NCI-H187 treated with DMSO at 0.1 percent for 48 hours (cell line): ENCODE data around the gene NDUFAF2.
"Not testable (repeated sequence)": the region's sequence is repeated elsewhere in the genome, so short reads cannot be mapped to it uniquely, and the experiment has no call there.

ENCODE experiments used
- DNase-seq: peaks from one replicate; lab custom pipeline; 2025; lab: John Stamatoyannopoulos, UW

NDUFAF2 gene

DNA sequence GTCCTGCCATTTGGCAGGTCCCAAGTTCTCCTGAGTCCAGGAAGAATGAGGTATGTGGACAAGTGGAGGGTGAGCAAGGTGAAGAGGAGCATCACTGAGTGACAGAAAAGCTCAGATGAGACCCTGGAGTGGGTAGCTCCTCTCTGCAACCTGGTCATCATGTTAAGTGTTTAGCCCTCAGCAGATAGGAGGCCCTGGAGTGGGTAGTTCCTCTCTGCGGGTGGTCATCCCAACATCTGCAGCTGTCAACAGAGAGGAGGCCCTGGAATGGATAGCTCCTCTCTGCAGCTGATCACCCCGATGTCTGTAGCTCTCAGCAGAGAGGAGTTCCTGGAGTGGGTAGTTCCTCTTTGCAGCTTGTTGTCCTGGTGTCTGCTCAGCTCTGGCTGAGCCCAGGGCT is 48.4 kb downstream of the NDUFAF2 start:
- no peak for DNase-seq

DNA sequence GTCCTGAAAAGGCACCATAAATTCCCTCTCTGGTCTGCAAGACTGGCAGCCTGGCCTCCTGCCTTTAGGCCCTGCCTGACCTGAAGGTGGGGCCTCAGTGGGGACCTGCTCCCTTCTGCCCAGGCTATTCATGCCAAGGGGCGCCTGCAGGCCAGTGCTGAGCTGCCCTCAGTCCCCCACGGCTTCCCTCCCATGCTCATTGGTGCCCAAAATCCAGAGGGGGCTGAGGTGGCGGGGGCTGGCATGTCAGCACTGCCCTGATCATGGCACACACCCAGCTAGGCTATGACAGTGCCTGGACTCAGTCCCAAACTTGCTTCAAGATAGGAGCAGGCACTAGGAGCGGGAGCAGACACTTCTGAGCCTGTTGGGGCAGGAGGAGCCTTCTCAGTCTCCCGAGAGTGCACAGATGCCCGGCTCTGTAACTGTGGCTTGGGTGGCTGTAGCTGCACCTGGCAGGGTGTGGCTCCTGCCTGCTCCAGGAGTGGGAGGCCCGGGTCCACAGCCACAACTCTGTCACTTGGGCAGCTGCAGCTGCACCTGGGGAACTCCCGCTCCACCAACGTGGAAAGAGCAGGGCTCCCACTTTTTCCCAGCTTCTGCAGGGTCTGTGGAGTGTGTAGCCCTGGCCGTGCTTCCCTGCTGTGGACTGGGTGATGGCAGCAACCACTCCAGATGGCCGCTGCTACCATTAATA is 49.0 kb downstream of the NDUFAF2 start:
- DNase-seq: no peak

DNA sequence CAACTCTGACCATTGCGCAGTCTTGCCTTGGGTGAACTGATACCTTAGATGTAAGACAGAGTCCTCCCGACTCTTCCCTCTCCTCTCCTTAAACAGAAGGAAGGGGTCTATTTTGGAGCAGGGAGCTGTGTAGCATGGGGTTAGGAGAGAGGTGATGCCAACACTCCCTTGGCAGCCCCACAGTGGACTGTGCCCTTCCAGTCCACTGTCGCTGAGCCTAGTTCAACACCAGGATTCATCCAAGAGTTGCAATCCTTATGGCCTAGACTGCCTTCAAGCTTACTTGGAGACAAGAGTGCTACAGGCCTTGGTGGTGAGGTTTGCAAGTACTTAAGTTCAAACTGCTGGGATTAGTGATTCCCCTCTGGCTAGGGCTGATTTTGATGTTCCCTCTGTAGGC is 51.4 kb downstream of the NDUFAF2 start:
- DNase-seq: no peak

DNA sequence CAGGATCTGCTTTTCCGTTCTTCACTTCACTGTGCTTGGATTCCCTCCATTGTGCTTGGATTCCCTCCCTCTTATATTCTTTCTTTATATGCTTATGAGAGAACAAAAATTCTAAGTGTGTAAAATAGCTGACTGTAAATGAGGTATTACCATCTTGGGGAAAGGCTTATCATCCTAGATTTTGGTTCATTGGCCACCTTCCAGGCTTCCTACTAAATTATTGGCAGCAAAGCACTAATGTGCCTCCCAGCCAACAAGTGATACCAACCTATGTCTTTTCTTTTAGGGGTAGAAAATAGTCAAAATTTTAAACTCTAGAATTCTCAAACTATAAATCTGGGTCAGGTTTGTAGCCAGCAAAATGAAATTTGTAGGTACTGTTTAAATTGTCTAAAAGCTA is 52.7 kb downstream of the NDUFAF2 start:
- no peak for DNase-seq

DNA sequence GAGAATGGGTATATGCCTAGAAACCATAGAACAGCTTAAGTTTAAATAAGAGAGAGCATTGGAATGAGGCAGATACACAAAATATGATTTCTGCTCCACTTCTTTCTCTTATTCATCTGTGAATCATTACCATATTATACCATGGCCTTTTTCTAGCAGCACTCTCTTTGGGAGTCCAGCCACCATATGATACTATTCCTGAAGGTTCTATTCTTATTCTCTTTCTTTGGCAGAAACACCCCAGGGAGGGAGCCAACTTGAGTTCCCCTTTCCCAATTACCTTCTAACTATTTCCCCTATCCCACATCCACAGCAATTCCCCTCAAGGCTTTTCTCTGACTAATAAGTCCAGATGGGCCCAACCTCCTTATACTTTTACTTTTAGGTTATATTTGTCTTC is 55.9 kb downstream of the NDUFAF2 start:
- no peak for DNase-seq

DNA sequence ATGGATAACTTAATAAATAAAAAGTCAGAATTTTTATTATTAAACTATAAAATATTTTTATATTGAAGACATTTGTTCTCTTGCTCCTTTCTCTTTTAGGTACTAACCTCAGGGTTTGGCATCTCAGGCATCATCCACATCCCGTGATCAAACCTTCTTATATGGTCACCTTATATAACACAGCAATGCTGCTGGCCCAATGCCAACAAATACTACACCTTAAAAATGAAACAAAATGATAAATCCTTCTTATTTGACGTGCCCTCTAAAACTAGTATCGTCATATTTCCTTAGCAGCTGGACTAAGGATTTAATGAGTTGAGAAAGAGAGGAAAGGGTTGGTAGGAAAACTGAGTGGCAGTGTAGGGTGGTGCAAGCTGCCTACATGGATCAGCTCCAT is 56.6 kb downstream of the NDUFAF2 start:
- DNase-seq: no peak

DNA sequence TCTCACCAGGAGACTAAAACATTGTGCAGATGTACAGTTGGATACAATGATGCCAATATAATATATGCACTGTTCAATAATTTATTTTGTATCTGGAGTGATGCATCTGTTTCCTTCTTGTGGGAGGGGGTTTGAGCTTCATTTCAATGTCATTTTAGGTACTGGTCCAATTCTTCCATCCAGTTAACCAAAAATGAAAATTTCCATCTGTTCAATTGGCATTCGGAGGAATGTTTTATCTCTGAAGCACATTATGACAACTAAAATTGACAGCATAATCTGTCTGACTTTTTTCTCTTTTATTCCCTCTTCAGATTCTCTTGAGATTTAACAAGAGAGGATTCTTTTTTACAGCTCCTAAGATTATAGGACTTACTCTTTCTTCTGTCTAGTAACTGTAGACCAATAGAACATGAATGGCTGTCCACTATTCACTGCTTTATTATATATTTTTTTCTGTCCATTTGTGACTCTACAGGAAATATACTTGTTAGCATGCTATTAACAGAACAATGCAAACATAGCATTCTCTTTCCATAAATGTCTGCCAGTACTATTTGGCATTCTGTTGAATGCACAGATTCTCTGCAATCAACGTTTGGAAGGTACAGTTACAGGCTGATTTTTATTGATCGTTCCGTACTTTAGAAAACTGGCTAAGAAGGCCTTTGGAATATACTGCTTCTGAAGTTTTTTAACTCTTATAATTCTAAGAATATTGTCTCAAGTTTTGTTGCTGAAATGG is 57.8 kb downstream of the NDUFAF2 start:
- DNase-seq: no peak

DNA sequence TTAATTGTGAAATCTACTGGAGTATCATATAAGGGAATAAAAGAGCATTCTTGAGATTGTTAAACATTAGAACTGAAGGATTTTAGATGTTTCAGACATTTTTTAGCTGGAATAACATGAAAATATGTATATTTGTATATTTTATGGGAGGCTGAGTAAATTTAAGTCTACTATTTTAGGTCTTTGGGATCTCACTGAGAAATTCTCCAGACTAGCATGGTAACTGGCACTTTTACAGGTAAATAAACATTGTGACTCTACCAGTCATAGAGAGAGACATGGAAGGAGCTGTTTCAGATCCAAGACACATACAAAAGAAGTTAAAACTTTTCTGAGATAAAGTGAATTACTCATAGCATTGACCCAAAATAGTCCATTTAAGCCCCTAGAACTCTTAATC is 59.4 kb downstream of the NDUFAF2 start:
- no peak for DNase-seq

DNA sequence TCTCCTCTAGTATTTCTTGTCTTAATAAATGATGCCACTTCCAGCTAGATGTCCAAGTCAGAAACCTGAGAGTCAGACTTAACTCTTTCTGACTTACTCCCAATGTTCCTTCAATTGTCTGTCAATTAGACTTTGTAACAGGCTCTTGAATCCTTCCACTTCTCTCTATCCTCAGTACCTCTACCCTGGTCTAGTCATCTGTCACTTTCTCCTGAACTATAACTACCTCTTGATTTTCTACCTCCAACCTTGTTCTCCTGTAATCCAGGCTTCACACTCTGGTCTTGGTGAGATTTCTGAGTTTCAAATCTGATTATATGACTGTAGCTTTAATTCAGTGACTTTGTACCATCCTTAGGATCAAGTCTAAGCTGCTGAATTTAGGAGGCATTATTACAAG is 64.9 kb downstream of the NDUFAF2 start:
- no peak for DNase-seq

DNA sequence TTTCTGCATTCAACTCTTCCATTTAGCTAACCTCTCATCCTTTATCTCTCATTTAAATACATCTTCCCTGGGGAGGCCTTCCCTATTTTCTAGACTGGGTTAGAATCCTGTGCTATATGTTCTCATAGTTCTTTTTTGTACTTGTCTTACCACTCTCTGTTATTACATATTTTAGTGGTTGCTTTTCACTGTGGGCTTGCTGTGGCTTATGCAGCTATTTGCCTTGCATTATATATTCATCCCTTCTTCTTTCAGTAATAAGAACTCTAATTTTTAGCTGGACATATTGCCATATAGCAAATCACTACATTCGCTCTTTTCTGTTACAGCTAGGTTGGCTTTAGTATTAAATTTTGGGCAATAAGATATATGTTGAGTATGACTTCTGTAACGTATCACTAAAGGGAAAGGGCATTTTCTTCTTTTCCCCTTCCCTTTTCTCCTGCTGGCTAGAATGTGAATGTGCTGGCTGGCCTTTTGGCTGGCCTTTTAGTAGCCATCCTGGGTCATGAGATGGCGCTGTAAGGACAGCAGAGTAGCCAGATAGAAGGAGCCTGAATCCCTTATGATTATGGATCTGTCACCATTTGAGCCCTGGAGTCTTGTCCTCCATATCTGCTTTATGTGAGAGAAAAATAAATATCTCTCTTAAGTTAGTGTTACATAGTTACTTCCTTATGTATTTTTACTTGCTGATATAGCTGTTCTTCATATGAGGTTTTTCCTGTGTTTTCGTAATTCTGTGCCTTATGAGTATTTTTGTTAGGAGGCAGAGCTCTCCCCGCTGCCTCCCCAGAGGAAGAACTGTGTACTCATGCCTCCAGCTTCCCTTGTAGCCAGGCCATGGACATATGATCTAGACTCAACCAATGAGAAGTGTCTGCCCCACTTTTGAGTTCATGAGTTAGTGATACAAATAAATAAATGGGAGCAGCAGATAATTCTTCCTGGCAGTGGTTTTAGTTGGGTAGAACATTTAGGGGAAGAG is 65.8 kb downstream of the NDUFAF2 start:
- DNase-seq: no peak

DNA sequence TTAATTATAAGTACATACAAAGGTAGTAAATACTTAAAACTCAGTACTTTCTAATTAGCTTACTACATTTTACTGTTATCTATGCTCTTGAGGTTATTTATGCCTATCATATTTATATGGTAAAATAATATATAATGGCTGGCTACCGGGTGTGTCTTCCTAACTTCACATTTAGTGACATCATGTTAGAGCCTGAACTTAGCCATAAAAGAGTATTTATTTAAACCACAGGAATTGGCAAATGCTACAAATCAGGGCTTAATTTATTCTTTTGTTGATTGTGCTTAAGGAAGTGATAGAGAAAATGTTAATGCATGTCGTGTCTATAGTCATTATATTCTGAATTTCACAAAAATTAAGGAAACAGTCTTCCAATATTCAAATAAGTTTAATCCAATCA is 73.1 kb downstream of the NDUFAF2 start:
- no peak for DNase-seq

DNA sequence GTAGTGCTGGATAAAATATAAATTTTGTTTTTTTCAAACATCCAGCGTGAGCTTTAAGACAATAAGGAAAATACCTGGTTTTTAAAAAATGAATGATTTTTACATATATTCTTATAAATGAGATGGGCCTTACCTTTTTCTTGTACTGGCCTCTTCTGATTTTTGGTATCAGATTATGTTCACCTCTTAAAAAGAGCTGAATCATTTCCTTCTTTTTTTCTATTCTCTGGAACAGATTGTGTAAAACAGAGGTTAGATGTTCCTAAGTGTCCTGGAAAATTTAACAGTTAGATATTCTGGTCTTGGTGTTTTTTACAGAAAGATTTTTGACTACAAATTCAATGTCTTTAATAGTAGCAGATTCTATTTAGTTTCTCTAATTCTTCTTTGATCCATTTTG is 74.6 kb downstream of the NDUFAF2 start:
- DNase-seq: no peak

DNA sequence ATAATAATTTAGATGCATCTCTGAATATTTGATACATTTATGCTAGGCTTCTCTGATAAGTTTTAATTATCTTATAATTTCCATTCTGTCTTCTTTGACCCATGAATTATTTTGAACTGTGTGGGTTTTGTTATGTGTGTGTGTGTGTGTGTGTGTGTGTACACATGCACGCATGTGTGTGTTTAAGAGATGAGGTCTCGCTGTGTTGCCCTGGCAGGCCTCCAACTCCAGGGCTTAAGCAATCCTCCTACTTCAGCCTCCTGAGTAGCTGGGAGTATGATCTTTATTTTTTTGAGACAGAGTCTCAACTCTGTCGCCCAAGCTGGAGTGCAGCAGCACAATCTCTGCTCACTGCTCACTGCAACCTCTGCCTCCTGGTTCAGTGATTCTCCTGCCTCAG is 75.4 kb downstream of the NDUFAF2 start:
- no peak for DNase-seq

DNA sequence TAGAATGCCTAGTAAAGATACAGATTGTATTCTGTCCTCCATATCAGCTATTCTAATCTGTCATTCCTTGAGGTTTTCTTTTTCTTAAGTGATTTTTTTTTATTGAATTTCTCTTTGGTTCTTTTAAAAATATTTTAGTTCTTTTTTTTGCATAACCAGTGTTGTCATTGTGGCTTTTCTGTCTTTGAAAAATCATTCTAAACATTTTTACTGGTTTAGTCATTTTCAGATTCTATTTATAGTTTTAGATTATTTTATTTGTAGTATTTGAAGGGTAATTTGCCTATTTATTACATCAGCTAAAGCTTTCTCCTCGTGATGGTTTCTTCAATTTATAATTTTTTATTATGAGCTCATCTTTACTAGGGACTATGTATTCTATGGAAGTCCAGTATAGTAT is 78.1 kb downstream of the NDUFAF2 start:
- no peak for DNase-seq

DNA sequence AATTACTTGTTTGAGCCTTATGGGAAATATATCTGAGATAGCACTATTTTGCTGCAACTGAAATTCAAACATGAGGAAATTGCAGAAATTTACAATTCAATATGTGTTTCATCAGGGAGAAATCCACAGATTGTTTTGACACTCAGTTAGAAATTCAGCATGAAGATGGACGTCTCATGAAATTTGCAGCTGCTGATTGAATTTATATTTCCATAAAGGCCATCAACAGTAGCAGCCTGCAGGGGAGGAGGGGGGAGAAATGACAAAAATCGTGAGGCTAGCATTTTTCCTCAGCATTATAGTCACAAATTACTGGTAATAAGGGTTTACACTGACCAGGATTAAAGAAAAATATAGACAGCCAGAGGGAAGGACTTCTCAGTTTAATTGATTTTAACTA is 81.0 kb downstream of the NDUFAF2 start:
- no peak for DNase-seq

DNA sequence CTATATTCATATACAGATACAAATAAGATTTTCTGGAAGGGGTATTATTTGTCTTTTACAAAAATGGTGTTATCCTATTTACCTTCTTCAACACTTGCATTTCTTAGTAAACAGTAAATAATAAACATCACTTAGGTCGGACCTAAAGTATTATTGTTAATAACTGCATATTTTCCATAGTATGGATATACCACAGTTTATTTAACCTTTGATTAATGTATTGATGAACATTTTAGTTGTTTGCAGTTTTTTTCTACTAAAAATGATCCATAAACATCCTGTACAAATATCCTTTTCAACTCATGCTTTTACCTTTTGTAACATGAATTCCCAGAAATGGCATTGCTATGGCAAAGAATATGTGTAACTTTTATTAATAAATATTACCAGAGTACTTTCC is 83.4 kb downstream of the NDUFAF2 start:
- DNase-seq: no peak

DNA sequence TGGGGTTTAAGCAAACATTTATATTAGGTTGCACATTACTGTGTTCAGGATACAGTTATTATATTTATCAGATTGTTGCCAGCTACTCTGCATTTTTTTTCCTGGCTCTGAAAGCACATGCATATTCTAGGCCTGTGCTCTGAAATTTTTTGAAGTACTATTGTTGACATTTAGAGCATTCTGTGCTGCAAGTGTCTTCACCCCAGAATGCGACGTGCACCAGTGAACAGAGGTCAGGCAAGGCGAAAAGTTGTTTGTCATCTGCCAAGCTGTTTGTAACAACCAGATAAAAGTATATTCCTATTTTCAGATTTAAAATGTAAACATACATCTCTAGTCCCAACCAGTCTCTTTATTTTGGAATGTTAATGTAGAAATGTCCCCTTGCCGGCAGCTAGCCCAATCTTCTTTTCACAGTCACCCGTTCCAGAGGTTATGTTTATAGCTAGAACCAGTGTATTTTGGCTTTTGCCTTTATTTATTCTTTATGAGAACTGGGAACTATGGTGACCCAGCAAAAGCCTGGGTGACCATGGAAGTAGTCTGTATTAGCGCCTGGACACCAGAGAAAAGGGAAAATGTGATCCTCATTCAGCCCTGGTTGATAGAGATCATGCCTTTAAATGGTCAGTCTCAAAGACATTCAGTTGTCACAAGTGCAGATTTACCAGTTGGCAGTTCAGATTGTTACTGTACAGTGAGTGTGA is 84.6 kb downstream of the NDUFAF2 start:
- no peak for DNase-seq

DNA sequence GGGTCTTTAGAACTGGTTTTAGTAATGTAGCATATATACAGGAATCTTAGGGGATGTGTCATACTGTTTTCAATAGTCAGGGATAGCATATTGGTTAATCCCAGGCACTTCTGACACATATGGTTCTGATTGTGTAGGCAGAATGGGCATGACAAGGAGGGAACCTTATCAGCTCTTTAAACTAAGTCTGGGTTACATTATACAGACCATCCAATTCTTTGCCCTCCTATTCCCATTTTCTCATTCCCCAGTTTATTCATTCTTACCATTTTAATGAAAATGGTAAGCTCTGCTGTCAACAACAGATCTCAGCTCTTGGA is 85.1 kb downstream of the NDUFAF2 start:
- DNase-seq: no peak

DNA sequence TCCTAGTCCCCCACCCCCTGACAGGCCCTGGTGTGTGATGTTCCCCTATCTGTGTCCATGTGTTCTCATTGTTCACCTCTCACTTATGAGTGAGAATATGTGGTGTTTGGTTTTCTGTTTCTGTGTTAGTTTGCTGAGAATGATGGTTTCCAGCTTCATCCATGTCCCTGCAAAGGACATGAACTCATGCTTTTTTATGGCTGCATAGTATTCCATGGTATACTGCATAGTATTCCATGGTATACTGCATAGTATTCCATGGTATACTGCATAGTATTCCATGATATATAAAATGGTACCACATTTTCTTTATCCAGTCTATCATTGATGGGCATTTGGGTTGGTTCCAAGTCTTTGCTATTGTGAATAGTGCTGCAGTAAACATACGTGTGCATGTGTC is 86.3 kb downstream of the NDUFAF2 start:
- not testable (repeated sequence) for DNase-seq

DNA sequence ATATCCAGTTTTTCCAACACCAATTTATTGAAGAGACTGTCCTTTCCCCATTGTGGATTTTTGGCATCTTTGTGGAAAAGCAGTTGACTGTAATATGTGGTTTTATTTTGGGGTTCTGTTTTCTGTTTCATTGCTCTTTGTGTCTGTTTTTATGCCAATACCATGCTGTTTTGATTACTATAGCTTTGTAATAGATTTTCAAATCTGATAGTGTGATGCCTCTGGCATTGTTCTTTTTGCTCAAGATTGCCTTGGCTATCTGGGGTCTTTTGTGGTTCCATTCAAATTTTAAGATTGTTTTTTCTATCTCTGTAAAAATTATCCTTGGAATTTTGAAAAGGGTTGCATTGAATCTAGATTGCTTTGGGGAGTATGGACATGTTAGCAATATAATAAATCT is 99.5 kb downstream of the NDUFAF2 start:
- DNase-seq: no peak

DNA sequence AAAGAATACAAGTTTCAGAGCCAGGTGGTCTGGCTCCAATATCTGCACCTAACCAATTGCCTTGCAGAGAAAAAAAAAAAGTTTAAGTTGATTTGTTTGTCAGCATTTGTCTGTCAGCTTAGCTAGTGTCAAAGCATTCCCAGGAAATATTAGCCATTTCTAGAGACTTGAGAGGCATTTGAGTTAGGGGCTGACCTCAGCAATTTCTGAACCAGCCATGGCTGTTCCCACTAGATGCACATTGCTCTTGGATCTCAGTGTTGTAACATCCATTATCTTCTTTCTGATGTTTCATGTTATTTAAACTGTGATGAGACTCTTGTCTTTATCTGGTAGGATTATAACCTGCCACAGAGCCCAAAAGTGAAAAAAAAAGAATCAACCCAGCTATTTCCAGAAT is 102.3 kb downstream of the NDUFAF2 start:
- DNase-seq: no peak

DNA sequence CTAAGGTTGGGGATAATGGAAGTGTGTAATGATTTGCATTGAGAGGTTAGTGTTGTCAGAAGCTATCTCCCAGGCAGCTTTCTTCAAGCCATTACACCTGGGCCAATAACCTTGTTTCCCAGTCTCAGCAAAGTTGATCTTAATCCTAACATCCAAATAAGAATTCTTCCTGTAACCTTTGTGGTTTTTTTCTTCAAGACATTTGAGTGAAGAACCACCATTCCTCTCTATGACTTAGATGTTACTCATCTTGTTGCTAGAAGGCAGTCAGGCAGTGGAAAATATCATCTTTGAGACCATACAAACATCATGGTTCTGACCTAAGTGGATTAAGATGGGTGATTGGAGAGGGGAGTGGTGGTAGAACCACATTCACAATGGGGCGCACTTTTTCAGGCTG is 103.5 kb downstream of the NDUFAF2 start:
- no peak for DNase-seq
